ENCODE data around the gene APP. TPM values are rescaled to one million over a fixed set of nuclear protein-coding genes. Genes with fewer than 3 reads are reported as not detected.

The APP gene
- total RNA-seq, 2 experiments from 2014 or later = 0.55 TPM; not detected in 1

GRCh38 chr21:26148071-26148839 lies 22.3 kb downstream of the APP start:
- Histone ChIP-seq H3K79me2 (ENCODE audit: insufficient read depth, low read depth, low read length) (no peaks in the 10 kb centered on the region), H3K9me2 (ENCODE audit: insufficient read depth, low read length) (no peaks in the 10 kb centered on the region), H3K36me3 (ENCODE audit: insufficient read depth, low read length) (no peaks in the 10 kb centered on the region), H3K4me2 (ENCODE audit: low read length) (no peak overlapping the region), H3K27ac (ENCODE audit: low read depth, low read length, poor library complexity, severe bottlenecking) (no peak overlapping the region), H4K20me1 (ENCODE audit: insufficient read depth, low read length) (no peaks in the 10 kb centered on the region), H3K4me3 (ENCODE audit: low read depth, low read length, poor library complexity, severe bottlenecking) (no peak overlapping the region), H3K4me1 (ENCODE audit: insufficient read depth, low read length, poor library complexity, severe bottlenecking) (no peaks in the 10 kb centered on the region), H2AFZ (ENCODE audit: low read length) (no peak overlapping the region), H3K9me3 (ENCODE audit: low read length) (no peaks in the 10 kb centered on the region)
- TF ChIP-seq CTCF (conservative IDR thresholded peaks at IDR 0.05; ENCODE audit: low read length) (no peak), EZH2phosphoT487 (IDR thresholded peaks at IDR 0.05; ENCODE audit: borderline replicate concordance, low read depth, low read length) (no peak)
- no TSS peak for BruUV-seq (replicated peaks)
- POLR2A ChIA-PET = interaction anchor here (0.7 kb wide), 2 partner anchors 13 kb away, joined by 4 to 7 read pairs; no protein-coding TSS in a partner anchor
- DNase-seq (ENCODE audit: low spot score) = no peak
- CTCF ChIA-PET (ENCODE audit: unreplicated experiment) = no interaction called here
- intact Hi-C loops (cut with micrococcal nuclease; ENCODE audit: unreplicated experiment) = no loop called here

GRCh38 chr21:26147535-26147934 lies 23.0 kb downstream of the APP start:
- H3K4me3 ChIP-seq (ENCODE audit: low read depth, low read length, poor library complexity, severe bottlenecking) = no peak overlapping the region
- no peaks in the 10 kb centered on the region for H3K4me1 ChIP-seq (ENCODE audit: insufficient read depth, low read length, poor library complexity, severe bottlenecking)
- H3K79me2 ChIP-seq (ENCODE audit: insufficient read depth, low read depth, low read length) = no peaks in the 10 kb centered on the region
- no peak overlapping the region for H3K4me2 ChIP-seq (ENCODE audit: low read length)
- no peaks in the 10 kb centered on the region for H4K20me1 ChIP-seq (ENCODE audit: insufficient read depth, low read length)
- TF ChIP-seq EZH2phosphoT487 (IDR thresholded peaks at IDR 0.05; ENCODE audit: borderline replicate concordance, low read depth, low read length) (no peak), CTCF (conservative IDR thresholded peaks at IDR 0.05; ENCODE audit: low read length) (no peak)
- DNase-seq (ENCODE audit: low spot score) = no peak
- H3K9me2 ChIP-seq (ENCODE audit: insufficient read depth, low read length) = no peaks in the 10 kb centered on the region
- no peak overlapping the region for H3K27ac ChIP-seq (ENCODE audit: low read depth, low read length, poor library complexity, severe bottlenecking)
- no peaks in the 10 kb centered on the region for H3K9me3 ChIP-seq (ENCODE audit: low read length)
- H2AFZ ChIP-seq (ENCODE audit: low read length) = no peak overlapping the region
- CTCF ChIA-PET (ENCODE audit: unreplicated experiment) = no interaction called here
- POLR2A ChIA-PET = interaction anchor here (0.7 kb wide), 2 partner anchors 12 to 14 kb away, joined by 4 to 7 read pairs; no protein-coding TSS in a partner anchor
- no peaks in the 10 kb centered on the region for H3K36me3 ChIP-seq (ENCODE audit: insufficient read depth, low read length)
- BruUV-seq (replicated peaks) = no TSS peak
- intact Hi-C loops (cut with micrococcal nuclease; ENCODE audit: unreplicated experiment) = no loop called here

- Histone ChIP-seq H3K36me3 (ENCODE audit: insufficient read depth, low read length) (no peaks in the 10 kb centered on the region), H2AFZ (ENCODE audit: low read length) (no peak overlapping the region), H3K79me2 (ENCODE audit: insufficient read depth, low read depth, low read length) (no peaks in the 10 kb centered on the region), H3K9me3 (ENCODE audit: low read length) (no peaks in the 10 kb centered on the region), H3K4me1 (ENCODE audit: insufficient read depth, low read length, poor library complexity, severe bottlenecking) (no peaks in the 10 kb centered on the region), H3K4me3 (ENCODE audit: low read depth, low read length, poor library complexity, severe bottlenecking) (no peak overlapping the region), H3K4me2 (ENCODE audit: low read length) (no peak overlapping the region), H3K27ac (ENCODE audit: low read depth, low read length, poor library complexity, severe bottlenecking) (no peak overlapping the region), H4K20me1 (ENCODE audit: insufficient read depth, low read length) (no peaks in the 10 kb centered on the region), H3K9me2 (ENCODE audit: insufficient read depth, low read length) (no peaks in the 10 kb centered on the region)
- no peak for DNase-seq (ENCODE audit: low spot score)
- CTCF ChIA-PET (ENCODE audit: unreplicated experiment) = no interaction called here
- POLR2A ChIA-PET = no interaction called here
- no peak for TF ChIP-seq EZH2phosphoT487 (IDR thresholded peaks at IDR 0.05; ENCODE audit: borderline replicate concordance, low read depth, low read length)
- no peak for TF ChIP-seq CTCF (conservative IDR thresholded peaks at IDR 0.05; ENCODE audit: low read length)
- intact Hi-C loops (cut with micrococcal nuclease; ENCODE audit: unreplicated experiment) = no loop called here
- no TSS peak for BruUV-seq (replicated peaks)
These were observed 23.9 kb downstream of the APP start for GRCh38 chr21:26146681-26147080.
